Fibroblast of villous mesenchyme (primary cell): Measurements from ENCODE around the gene STRIP2. TPM values are rescaled to one million over a fixed set of nuclear protein-coding genes. Genes with fewer than 3 reads are reported as not detected.

ENCODE experiments used
- DNase-seq: peaks from one replicate; pipeline ENCODE4 v3.0.0-alpha.2; 2010; ENCODE audit warnings: low read depth
- H3K4me3 ChIP-seq: 2 replicates; pipeline ENCODE4 v1.5.1; 2011; ENCODE audit warnings: low read depth, mild to moderate bottlenecking, low read length
- total RNA-seq: library from RNA; depleted of rRNA; stranded (reverse); fragments of >200 nt; gene quantifications from 2 replicates; pipeline ENCODE4 v1.2.3, GENCODE V29; 2012
- TF ChIP-seq, protein P1 (sequence below): IDR thresholded peaks from 2 replicates; pipeline ENCODE4 v1.5.1; 2012; ENCODE audit warnings: low read depth, mild to moderate bottlenecking, low read length; ENCODE audit not compliant: insufficient read depth

The STRIP2 gene
- total RNA-seq, 1 donor: 3.0 TPM

DNA sequence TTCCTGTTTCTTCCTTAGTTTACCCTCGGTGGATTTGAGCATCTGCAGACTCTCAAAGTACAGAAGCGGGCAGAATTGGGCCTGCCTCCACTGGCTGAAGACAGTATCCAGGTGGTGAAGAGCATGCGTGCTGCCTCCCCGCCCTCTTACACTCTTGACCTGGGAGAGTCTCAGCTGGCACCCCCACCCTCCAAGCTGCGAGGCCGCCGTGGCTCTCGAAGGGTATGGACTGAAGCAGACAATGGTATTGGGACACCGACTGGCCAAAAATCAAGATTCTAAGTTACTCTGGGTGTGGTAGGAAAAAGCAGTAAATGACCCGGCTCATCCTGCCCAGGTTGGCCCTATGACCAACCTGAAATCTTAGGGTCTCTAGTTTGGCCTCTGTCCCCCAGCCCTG, 22.2 kb downstream of the STRIP2 start:
- no peak for DNase-seq
- no peak overlapping the region for H3K4me3 ChIP-seq
- TF ChIP-seq, protein P1, sequence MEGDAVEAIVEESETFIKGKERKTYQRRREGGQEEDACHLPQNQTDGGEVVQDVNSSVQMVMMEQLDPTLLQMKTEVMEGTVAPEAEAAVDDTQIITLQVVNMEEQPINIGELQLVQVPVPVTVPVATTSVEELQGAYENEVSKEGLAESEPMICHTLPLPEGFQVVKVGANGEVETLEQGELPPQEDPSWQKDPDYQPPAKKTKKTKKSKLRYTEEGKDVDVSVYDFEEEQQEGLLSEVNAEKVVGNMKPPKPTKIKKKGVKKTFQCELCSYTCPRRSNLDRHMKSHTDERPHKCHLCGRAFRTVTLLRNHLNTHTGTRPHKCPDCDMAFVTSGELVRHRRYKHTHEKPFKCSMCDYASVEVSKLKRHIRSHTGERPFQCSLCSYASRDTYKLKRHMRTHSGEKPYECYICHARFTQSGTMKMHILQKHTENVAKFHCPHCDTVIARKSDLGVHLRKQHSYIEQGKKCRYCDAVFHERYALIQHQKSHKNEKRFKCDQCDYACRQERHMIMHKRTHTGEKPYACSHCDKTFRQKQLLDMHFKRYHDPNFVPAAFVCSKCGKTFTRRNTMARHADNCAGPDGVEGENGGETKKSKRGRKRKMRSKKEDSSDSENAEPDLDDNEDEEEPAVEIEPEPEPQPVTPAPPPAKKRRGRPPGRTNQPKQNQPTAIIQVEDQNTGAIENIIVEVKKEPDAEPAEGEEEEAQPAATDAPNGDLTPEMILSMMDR: no peak

DNA sequence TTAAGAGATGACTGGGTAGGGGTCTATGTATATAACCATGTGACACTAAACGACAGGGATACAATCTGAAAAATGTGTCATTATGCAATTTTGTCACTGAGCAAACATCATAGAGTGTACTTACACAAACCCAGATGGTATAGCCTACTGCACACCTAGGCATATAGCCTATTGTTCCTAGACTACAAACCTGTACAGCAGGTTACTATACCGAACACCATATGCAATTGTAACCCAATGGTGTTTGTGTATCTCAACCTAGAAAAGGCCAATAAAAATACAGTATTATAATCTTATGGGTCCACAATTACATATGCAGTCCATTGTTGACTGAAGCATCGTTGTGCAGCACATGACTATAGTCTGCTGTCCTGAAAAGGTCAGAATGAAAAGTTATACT, 22.9 kb downstream of the STRIP2 start:
- TF ChIP-seq, protein P1: no peak
- no peak for DNase-seq
- H3K4me3 ChIP-seq: no peak overlapping the region

DNA sequence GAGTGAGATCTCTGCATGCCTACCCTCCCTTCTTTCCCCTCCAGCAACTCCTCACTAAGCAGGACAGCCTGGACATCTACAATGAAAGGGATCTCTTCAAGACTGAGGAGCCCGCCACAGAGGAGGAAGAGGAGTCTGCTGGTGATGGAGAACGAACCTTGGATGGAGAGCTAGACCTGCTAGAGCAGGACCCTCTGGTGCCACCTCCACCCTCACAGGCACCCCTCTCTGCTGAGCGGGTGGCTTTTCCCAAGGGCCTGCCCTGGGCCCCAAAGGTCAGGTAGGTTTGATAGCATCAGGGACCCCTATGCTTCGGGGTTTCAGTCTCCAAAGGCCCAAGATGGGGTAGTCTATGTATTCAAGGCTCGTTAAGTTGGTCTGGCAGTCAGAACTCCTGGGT, 23.9 kb downstream of the STRIP2 start:
- no peak overlapping the region for H3K4me3 ChIP-seq
- TF ChIP-seq, protein P1: no peak

DNA sequence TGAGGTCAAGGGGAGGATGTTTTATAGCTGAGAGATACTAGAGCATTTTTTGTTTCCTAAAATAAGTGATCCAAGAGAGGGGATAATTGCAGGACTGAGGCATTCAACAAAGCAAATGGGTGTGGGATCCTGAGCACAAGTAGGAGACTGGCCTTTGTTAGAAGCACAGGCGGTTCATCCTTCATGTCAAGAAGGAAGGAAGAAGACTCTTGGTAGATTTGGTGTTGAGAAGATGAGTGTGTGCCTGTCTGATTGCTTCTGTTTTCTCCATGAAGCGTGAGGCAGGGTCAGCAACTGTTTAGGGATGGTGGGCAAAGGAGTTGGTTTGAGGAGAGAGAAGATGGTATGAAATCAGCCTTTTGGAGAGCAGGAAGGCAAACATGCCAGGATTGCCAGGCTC, 27.6 kb downstream of the STRIP2 start:
- no peak for DNase-seq
- H3K4me3 ChIP-seq: no peak overlapping the region
- TF ChIP-seq, protein P1: no peak

More for the DNA sequence above, 23.9 kb downstream of the STRIP2 start:
- DNase-seq: no peak

DNA sequence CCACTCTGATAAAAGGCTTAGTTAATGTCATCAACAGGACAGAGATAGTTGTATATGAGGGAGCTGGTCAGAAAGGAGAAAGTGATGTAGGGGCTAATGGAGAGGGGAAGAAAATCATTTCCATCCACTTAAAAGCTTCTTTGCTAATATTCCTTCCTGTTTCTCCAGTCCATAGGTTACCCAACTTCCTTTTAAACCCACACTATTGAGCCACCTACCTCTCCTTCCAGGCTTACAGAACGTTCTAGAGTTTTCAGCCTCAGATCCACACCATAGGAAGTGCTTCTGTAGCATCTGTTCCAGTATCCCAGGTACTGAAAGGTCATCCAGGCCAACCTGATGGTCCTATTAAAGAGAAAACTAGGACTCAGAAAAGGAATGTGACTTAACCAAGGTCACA, 28.2 kb downstream of the STRIP2 start:
- H3K4me3 ChIP-seq: no peak overlapping the region
- TF ChIP-seq, protein P1: no peak
- no peak for DNase-seq

DNA sequence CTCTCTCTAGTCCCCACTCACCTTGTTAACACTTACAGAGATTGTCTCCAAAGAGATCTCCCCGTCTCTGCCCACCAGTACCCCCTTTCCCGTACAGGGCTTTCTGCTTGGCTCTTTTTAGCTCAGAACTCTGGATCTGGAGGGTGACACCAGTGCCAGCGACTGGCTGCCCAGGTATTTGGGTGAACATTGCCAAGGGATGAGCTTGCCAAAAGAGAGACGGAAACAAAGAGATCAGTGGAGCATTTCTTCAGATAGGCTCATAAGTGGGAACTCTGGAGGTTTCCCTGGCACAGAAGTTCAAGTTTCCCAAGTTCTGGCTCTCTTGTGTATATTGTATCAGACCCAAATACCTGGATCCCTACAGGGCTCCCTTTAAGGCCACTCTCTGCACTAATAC, 30.0 kb downstream of the STRIP2 start:
- DNase-seq: no peak
- TF ChIP-seq, protein P1: no peak
- no peak overlapping the region for H3K4me3 ChIP-seq

DNA sequence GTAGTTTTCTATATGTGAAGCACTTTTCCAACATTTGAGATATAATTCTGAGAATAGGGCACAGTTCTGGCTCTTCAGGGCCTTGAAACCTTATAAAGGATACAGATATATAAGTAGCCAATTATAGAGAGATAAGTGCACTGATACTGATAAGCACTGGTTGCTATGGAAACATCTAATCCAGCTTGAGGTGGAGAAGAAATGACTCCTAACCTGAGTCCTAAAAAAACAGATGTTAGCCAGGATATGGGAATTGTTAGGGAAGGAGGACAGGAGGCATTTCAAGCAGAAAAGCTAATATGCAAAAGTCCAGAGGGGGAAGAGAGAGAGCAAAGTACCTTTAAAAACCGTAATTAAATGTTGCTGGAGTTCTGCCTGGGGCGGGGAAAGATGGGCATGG, 30.8 kb downstream of the STRIP2 start:
- TF ChIP-seq, protein P1: no peak
- no peak for DNase-seq
- no peak overlapping the region for H3K4me3 ChIP-seq
